CD4-positive, alpha-beta T cell treated with Interferon gamma for 1 hour (primary cell): Measurements from ENCODE around the gene ITGB1.
"Not testable (repeated sequence)": the region's sequence is repeated elsewhere in the genome, so short reads cannot be mapped to it uniquely, and the experiment has no call there.

Experiments used
- DNase-seq: peaks from one replicate; pipeline ENCODE4 v3.0.0-alpha.2; 2020

The ITGB1 gene

GRCh38 chr10:32980242-32980557 is 22.2 kb upstream of the ITGB1 start:
- DNase-seq, result no peak

- not testable (repeated sequence) for DNase-seq
Observed at GRCh38 chr10:32979719-32980118, 21.7 kb upstream of the ITGB1 start.

- DNase-seq, result no peak
Observed at GRCh38 chr10:32979041-32979440, 21.0 kb upstream of the ITGB1 start.

GRCh38 chr10:32977846-32978809 is 20.1 kb upstream of the ITGB1 start:
- not testable (repeated sequence) for DNase-seq

GRCh38 chr10:32976338-32976737 is 18.3 kb upstream of the ITGB1 start:
- no peak for DNase-seq

DNA sequence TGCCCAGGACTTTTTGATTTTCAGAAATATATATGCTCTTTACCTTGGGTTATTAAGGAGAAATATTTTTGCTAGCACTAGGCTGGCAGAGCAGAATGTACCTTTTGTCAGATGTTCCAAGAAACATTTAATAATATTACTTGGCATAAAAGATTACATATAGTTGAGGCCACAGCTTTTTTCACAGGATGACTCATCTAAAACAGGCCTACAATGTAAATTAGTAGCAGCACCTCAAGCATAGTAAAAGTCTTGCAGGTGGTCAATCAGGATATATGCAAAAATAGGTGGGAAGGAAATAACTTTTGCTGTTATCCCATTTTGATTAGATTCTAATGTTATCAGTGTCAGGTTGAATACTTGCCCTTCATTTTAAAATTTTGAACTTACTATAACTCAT is 14.9 kb upstream of the ITGB1 start:
- no peak for DNase-seq

- DNase-seq, result no peak
Observed at GRCh38 chr10:32972460-32972859, 14.4 kb upstream of the ITGB1 start.

GRCh38 chr10:32971536-32972091 is 13.6 kb upstream of the ITGB1 start:
- no peak for DNase-seq

- no peak for DNase-seq
Observed at GRCh38 chr10:32970910-32971309, 12.9 kb upstream of the ITGB1 start.

DNA sequence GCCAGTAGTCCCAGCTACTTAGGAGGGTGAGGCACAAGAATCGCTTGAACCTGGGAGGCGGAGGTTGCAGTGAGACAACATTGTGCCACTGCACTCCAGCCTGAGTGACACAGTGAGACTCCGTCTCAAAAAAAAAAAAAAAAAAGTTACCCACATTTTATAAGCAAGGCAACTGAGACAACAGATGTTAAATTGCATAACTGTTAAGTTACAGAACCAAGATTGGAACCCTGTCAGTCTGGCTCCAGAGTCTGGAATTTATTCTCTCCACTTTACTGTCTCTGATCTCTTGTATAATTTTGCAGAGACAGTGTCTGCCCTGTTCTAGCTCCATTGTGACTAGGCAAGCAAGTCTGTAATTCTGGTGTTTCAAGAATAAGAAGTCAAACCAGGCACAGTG is 6.2 kb upstream of the ITGB1 start:
- DNase-seq, result no peak

DNA sequence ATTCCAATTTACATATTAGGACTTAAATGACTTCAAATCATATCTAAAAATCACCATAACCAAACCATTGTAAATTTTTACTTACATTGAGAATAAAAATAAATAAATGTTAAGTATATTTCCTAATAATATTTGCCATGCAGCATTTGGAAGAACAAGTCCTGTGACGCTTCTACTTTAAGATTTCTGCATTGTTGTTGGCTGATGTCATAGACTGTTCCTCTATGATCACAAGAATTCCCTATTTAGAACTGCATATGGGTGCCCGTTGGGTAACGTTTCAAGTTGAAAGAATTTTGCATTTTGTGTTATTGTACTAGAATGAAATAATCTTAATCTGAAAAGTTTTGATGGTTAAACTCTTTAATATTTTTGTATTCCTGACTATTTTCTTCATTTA is 5.1 kb upstream of the ITGB1 start:
- no peak for DNase-seq

GRCh38 chr10:32962521-32962920 is 4.5 kb upstream of the ITGB1 start:
- no peak for DNase-seq

- no peak for DNase-seq
Observed at GRCh38 chr10:32961895-32962369, 3.9 kb upstream of the ITGB1 start.

GRCh38 chr10:32961343-32961894 is 3.4 kb upstream of the ITGB1 start:
- no peak for DNase-seq

DNA sequence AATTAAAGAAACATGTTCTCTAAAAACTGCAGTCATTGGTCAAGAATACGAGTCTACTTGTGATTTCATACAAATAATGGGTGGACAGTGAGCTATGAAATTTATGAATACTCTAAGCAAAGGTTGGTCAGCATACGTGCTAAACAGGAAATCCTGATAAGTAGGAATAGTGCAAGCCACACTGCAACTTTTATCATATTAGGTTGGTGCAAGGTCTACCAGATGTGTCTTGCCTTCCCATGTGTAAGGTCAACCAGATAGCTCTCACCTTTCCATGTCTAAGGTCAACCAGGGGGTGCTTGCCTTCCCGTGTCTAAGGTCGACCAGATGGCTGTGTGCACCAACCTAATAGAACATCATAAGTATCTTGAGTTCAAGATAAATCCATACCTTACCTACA is 2.0 kb upstream of the ITGB1 start:
- DNase-seq, result no peak

- DNase-seq, result no peak
Observed at GRCh38 chr10:32959006-32959920, 1.2 kb upstream of the ITGB1 start.

DNA sequence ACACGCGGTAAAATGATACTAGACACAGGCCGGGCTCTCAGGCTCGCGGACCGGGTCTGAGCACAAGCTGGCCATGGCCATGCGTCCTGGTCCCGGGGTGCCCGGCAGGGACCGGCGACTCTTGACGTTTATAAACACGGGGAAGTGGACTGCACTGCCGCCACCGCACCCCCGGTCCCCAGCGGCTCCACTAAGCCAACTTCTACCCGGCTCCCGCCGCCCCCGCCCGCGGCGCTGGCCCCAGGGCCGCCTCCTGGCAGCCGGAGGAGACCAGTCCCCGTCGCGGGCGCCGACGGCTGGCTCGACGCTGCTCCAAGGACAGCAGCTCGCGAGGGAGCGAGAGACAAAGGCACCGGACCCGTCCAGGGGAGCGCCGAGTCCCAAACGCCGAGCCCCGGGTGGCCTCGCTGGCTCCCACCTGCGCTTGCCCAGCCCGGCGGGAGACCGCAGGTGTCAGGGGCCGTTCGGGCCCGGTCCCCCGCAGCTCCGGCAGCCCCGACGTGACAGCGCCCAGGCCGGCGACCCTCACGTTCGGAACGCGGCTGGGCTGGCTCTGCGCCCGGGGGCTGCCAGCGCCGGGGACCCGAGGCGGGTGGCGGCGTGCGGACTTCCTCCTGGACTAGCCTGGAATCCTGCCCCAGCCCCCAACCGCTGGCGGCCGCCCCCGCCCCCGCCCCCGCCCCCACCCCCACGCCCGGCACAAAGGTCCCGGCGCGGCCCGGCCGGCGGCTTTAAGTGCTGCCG is 517 bp downstream of the ITGB1 start:
- peak; percentile 26 for DNase-seq

GRCh38 chr10:32956365-32957197 is 1.4 kb downstream of the ITGB1 start:
- DNase-seq, result no peak

- DNase-seq, result no peak
Observed at GRCh38 chr10:32955790-32956189, 2.2 kb downstream of the ITGB1 start.

DNA sequence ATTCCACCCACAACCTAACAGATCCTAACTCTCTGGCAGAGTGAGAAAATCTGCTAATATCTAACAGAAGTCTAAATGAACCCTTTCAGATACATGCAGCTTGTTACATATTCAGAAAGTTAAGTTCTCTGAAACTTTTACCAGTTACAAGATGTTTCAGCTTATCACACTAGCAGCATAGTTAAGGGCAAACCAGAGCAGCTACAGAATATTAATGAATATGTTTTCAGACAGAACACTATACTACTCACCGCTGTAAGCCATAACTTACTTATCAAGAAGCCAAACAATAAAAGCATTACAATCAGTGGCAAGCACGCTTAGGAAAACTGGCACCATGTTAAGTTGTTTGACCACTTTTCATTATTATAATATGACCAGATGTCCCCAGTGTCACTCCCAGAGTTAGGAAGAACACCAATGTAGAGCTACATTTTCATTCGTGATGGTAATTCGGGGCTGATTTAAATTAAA is 2.7 kb downstream of the ITGB1 start:
- DNase-seq, result no peak
